Glutamatergic neuron (in vitro differentiated cells): ENCODE results near the gene ABCA2. TPM values are rescaled to one million over a fixed set of nuclear protein-coding genes. Genes with fewer than 3 reads are reported as not detected.

ENCODE experiments used
- DNase-seq: peaks from one replicate; pipeline ENCODE4 v3.0.0; 2022
- H3K27ac Mint-ChIP-seq: one replicate; pipeline ENCODE4 v1.8.0; 2020; ENCODE audit warnings: mild to moderate bottlenecking, mixed read lengths, inconsistent platforms; ENCODE audit not compliant: unreplicated experiment
- H3K27me3 Mint-ChIP-seq: one replicate; pipeline ENCODE4 v1.8.0; 2020; ENCODE audit warnings: mild to moderate bottlenecking, moderate library complexity, mixed read lengths, inconsistent platforms; ENCODE audit not compliant: unreplicated experiment
- H3K36me3 Mint-ChIP-seq: one replicate; pipeline ENCODE4 v1.8.0; 2020; ENCODE audit warnings: mild to moderate bottlenecking, mixed read lengths, inconsistent platforms; ENCODE audit not compliant: unreplicated experiment
- H3K4me1 Mint-ChIP-seq: one replicate; pipeline ENCODE4 v1.8.0; 2020; ENCODE audit warnings: mild to moderate bottlenecking, low read depth, mixed read lengths, inconsistent platforms; ENCODE audit not compliant: unreplicated experiment
- H3K4me3 Mint-ChIP-seq: one replicate; pipeline ENCODE4 v1.8.0; 2020; ENCODE audit warnings: mild to moderate bottlenecking, mixed read lengths, inconsistent platforms; ENCODE audit not compliant: unreplicated experiment
- H3K9me3 Mint-ChIP-seq: one replicate; pipeline ENCODE4 v1.8.0; 2020; ENCODE audit warnings: mild to moderate bottlenecking, moderate library complexity, mixed read lengths, inconsistent platforms; ENCODE audit not compliant: unreplicated experiment
- CTCF ChIP-seq: fragments of 200-600 bp; sonication (generic); IDR thresholded peaks from one replicate; pipeline ENCODE4 v1.5.0; 2021; ENCODE audit not compliant: partially characterized antibody, unreplicated experiment
- total RNA-seq: library from RNA; stranded (reverse); fragmentation: NEBNext Ultra II Directional; extraction: Animal tissue kit (Norgen Biotek cat#: 25700); gene quantifications from one replicate; pipeline ENCODE4 v1.2.1, GENCODE V29; 2021; ENCODE audit not compliant: unreplicated experiment

ABCA2 gene
- total RNA-seq, 1 donor from 2014 or later: 70.7 TPM

DNA sequence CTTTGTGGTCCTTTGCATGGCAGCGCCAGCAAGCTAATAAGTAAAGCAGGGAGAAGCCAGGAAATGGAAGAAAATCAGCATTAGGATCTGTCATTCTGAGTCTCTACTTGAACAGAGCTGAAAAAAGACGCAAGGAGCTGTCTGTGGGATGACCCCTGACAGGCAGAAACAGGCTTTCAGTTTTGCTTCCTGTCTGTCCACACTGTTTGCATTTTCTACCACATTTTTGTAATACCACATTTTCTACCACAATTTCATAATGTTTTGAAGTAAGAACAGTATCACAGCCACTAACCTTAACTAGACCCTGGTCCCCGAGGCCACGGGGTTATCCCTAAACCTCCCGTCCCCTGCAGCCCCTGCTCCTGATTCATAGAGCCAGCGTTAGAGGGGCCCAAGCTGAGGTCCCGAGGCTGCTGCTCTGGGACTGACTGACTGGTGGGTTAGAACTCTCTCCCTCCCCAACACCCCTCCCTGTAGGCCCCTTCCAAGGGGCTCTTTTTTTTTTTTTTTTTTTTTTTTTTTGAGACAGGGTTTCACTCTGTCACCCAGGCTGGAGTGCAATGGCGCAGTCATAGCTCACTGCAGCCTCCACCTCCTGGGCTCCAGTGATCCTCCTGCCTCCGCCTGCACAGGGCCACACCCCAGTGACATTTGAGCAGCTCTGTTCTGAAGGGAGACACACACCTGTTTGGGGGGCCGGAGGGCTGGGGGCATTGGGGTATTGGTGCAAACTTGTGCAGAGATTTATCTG lies 27.7 kb downstream of the ABCA2 start:
- H3K4me1 Mint-ChIP-seq: no peaks in the 10 kb centered on the region
- H3K36me3 Mint-ChIP-seq: no peaks in the 10 kb centered on the region
- DNase-seq: no peak
- no peak overlapping the region for H3K4me3 Mint-ChIP-seq
- no peak for TF ChIP-seq CTCF
- H3K27me3 Mint-ChIP-seq: peaks cover 3% of the 10 kb centered on the region
- H3K27ac Mint-ChIP-seq: no peak overlapping the region
- peaks cover 7% of the 10 kb centered on the region for H3K9me3 Mint-ChIP-seq

DNA sequence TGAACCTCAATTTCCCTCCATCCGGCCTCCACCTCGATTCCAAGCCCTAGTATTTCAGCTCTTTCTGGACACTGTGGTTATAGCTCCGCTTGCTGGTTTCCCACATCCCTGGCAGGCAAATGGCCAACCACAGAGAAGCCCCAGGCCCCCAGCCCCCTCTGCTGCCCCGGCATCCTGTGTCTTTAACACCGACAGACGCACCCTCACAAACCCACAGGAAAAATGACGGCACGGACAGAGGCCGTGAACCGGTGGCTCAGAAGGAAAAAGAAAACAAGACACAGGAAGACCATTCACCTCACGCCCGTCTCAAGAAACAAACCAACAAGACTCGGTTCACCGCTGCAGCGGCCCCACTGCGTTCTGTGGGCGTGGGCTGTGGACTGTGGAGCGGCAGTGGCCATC lies 30.2 kb downstream of the ABCA2 start:
- DNase-seq: no peak
- Mint-ChIP-seq H3K36me3 (no peaks in the 10 kb centered on the region), H3K4me1 (peaks cover 6% of the 10 kb centered on the region), H3K27me3 (peaks cover 3% of the 10 kb centered on the region), H3K27ac (no peak overlapping the region), H3K9me3 (peaks cover 5% of the 10 kb centered on the region), H3K4me3 (no peak overlapping the region)
- no peak for TF ChIP-seq CTCF

GRCh38 chr9:136997371-136997770 lies 30.7 kb downstream of the ABCA2 start:
- Mint-ChIP-seq H3K27me3 (peaks cover 3% of the 10 kb centered on the region), H3K4me3 (no peak overlapping the region), H3K9me3 (peaks cover 5% of the 10 kb centered on the region), H3K4me1 (peaks cover 6% of the 10 kb centered on the region), H3K27ac (no peak overlapping the region), H3K36me3 (no peaks in the 10 kb centered on the region)
- no peak for TF ChIP-seq CTCF
- no peak for DNase-seq

- Mint-ChIP-seq H3K27me3 (peaks cover 3% of the 10 kb centered on the region), H3K9me3 (peaks cover 5% of the 10 kb centered on the region), H3K4me3 (no peak within 1 kb of the TSS), H3K4me1 (peaks cover 6% of the 10 kb centered on the region), H3K27ac (no peak within 1 kb of the TSS), H3K36me3 (no peaks in the 10 kb centered on the region)
- DNase-seq: no peak
- TF ChIP-seq CTCF: no peak
Observed at GRCh38 chr9:136996361-136997292, 31.4 kb downstream of the ABCA2 start, which contains the start of gene CLIC3. Gene CLIC3, minus strand, starts transcription at chr9:136996568. Its CDS starts 25 bp downstream, at chr9:136996543.
